GM12878 (cell line): Measurements from ENCODE around the gene FRMD3. TPM values are rescaled to one million over a fixed set of nuclear protein-coding genes. Genes with fewer than 3 reads are reported as not detected.

Experiments
- ATAC-seq: fragments of 200-7000 bp; cut with Tn5 transposase; 3 replicates; pipeline ENCODE4 v1.9.1; 2020; ENCODE audit warnings: mild to moderate bottlenecking, moderate library complexity
- BruUV-seq: library from RNA; stranded (reverse); fragments of 400-500 nt; replicated peaks from 2 replicates; lab custom pipeline; 2021; lab: Mats Ljungman, UMichigan
- CTCF ChIA-PET: fragments of 300-600 bp; sonication (Branson Sonifier 250); formaldehyde crosslinking; extraction: SDS; loops from one replicate; lab custom pipeline; 2021; ENCODE audit warnings: inconsistent platforms; lab: Yijun Ruan, JAX
- POLR2A ChIA-PET: fragments of 350-600 bp; formaldehyde crosslinking; extraction: SDS; loops from one replicate; lab custom pipeline; 2021; ENCODE audit warnings: inconsistent platforms; lab: Charles Lee
- RAD21 ChIA-PET: fragments of 300-600 bp; sonication (Branson Sonifier 250); formaldehyde crosslinking; loops from one replicate; lab custom pipeline; 2023; ENCODE audit warnings: antibody characterized with exemption; ENCODE audit not compliant: unreplicated experiment; lab: Charles Lee
- SMC1A ChIA-PET: fragments of 300-600 bp; sonication (Branson Sonifier 250); formaldehyde crosslinking; loops from one replicate; lab custom pipeline; 2023; ENCODE audit not compliant: unreplicated experiment, uncharacterized antibody; lab: Charles Lee
- DNase-seq: peaks from one replicate; pipeline ENCODE4 v3.0.0-alpha.2; 2011; ENCODE audit warnings: low read depth, low spot score
- FAIRE-seq: peaks from 3 replicates; lab custom pipeline; 2011; peaks lifted over from hg19 to GRCh38; lab: Jason Lieb, UNC
- H2AFZ ChIP-seq: 2 replicates; pipeline ENCODE4 v1.6.0; 2011; ENCODE audit warnings: low read depth, low read length, control low read depth; ENCODE audit not compliant: control insufficient read depth
- H3K27ac ChIP-seq: 2 replicates; pipeline ENCODE4 v1.5.1; 2011; ENCODE audit warnings: control low read depth; ENCODE audit not compliant: control insufficient read depth, insufficient read depth
- H3K27me3 ChIP-seq, 2 experiments: replicated peaks in 1 of 2; 2 replicates each; pipeline versions ENCODE4 v1.6.0 to v1.6.1; 2011; ENCODE audit warnings: low read length in 1 of 2; ENCODE audit not compliant: control insufficient read depth in 2 of 2, insufficient read depth in 2 of 2
- H3K36me3 ChIP-seq, 2 experiments: 2 replicates each; pipeline ENCODE4 v1.5.1; 2011; ENCODE audit warnings: low read length in 1 of 2; ENCODE audit not compliant: control insufficient read depth in 2 of 2, insufficient read depth in 2 of 2
- H3K4me1 ChIP-seq: 2 replicates; pipeline ENCODE4 v1.6.1; 2011; ENCODE audit warnings: mild to moderate bottlenecking, low read length, moderate library complexity, mixed read lengths; ENCODE audit not compliant: control insufficient read depth, insufficient read depth
- H3K4me2 ChIP-seq: 2 replicates; pipeline ENCODE4 v1.6.0; 2011; ENCODE audit warnings: control low read depth; ENCODE audit not compliant: control insufficient read depth, insufficient read depth
- H3K4me3 ChIP-seq: fragments of 200-600 bp; sonication (generic); 2 replicates; pipeline ENCODE4 v1.5.1; 2016
- H3K79me2 ChIP-seq: 2 replicates; pipeline ENCODE4 v1.6.0; 2011; ENCODE audit warnings: low read length; ENCODE audit not compliant: control insufficient read depth, insufficient read depth
- H3K9ac ChIP-seq: 2 replicates; pipeline ENCODE4 v1.8.0; 2011; ENCODE audit warnings: low read length, control low read depth, mixed read lengths; ENCODE audit not compliant: control insufficient read depth, insufficient read depth
- H3K9me3 ChIP-seq: replicated peaks from 3 replicates; pipeline ENCODE4 v1.5.1; 2011; ENCODE audit warnings: mild to moderate bottlenecking, low read length; ENCODE audit not compliant: control insufficient read depth, insufficient read depth
- H4K20me1 ChIP-seq: 2 replicates; pipeline ENCODE4 v1.6.0; 2011; ENCODE audit not compliant: control insufficient read depth, insufficient read depth
- BCLAF1 ChIP-seq: fragments of 450-650 bp; IDR thresholded peaks from 2 replicates; pipeline ENCODE4 v1.6.1; 2017; ENCODE audit warnings: antibody characterized with exemption, mild to moderate bottlenecking, moderate library complexity
- CHD4 ChIP-seq: fragments of 200-600 bp; sonication (generic); IDR thresholded peaks from 2 replicates; pipeline ENCODE4 v1.6.1; 2016; ENCODE audit warnings: mild to moderate bottlenecking
- CTCF ChIP-seq, 3 experiments: IDR thresholded peaks in 2 of 3; conservative IDR thresholded peaks in 1 of 3; 2 replicates each; pipeline ENCODE4 v1.5.1; 2011; ENCODE audit warnings: low read depth in 3 of 3, low read length in 3 of 3, mild to moderate bottlenecking in 3 of 3, control low read depth in 2 of 3, moderate library complexity in 2 of 3, inconsistent platforms in 1 of 3, mixed read lengths in 1 of 3; ENCODE audit not compliant: control insufficient read depth in 2 of 3, insufficient read depth in 1 of 3; ENCODE audit errors: extremely low read depth in 1 of 3
- E2F8 ChIP-seq: fragments of 450-650 bp; IDR thresholded peaks from 2 replicates; pipeline ENCODE4 v1.6.1; 2018; ENCODE audit warnings: mild to moderate bottlenecking, low read depth, moderate library complexity; ENCODE audit not compliant: partially characterized antibody
- HDAC2 ChIP-seq: fragments of 200-600 bp; sonication (generic); IDR thresholded peaks from 2 replicates; pipeline ENCODE4 v1.6.1; 2017
- MAX ChIP-seq: IDR thresholded peaks from 2 replicates; pipeline ENCODE4 v1.6.1; 2012; ENCODE audit warnings: low read depth, low read length, improper control_type of control experiment
- MXI1 ChIP-seq: fragments of 150-350 bp; IDR thresholded peaks from 2 replicates; pipeline ENCODE4 v1.6.1; 2011; ENCODE audit warnings: low read depth, mild to moderate bottlenecking, inconsistent platforms, low read length, improper control_type of control experiment
- RB1 ChIP-seq: fragments of 450-650 bp; formaldehyde crosslinking; IDR thresholded peaks from 2 replicates; pipeline ENCODE4 v1.6.1; 2017; ENCODE audit warnings: mild to moderate bottlenecking, borderline replicate concordance
- SMAD5 ChIP-seq: IDR thresholded peaks from 2 replicates; pipeline ENCODE4 v1.6.1; 2016; ENCODE audit warnings: antibody characterized with exemption, low read depth
- SMC3 ChIP-seq: IDR thresholded peaks from 2 replicates; pipeline ENCODE4 v1.6.1; 2011; ENCODE audit warnings: low read length, improper control_type of control experiment, borderline replicate concordance
- SRF ChIP-seq, 2 experiments: IDR thresholded peaks; 2 replicates each; pipeline ENCODE4 v1.6.1; 2011; ENCODE audit warnings: low read depth in 2 of 2, low read length in 2 of 2, mild to moderate bottlenecking in 1 of 2, moderate library complexity in 1 of 2
- YBX1 ChIP-seq: fragments of 450-650 bp; IDR thresholded peaks from 2 replicates; pipeline ENCODE4 v1.6.1; 2016; ENCODE audit warnings: antibody characterized with exemption
- ZBTB11 ChIP-seq: fragments of 450-650 bp; formaldehyde crosslinking; IDR thresholded peaks from 2 replicates; pipeline ENCODE4 v1.5.0; 2022; ENCODE audit warnings: mild to moderate bottlenecking, missing genetic modification characterization
- WGBS: methylation state at CpG from one replicate; pipeline ENCODE4 v1.1.6; 2016; ENCODE audit warnings: low lambda C conversion rate; ENCODE audit not compliant: insufficient replicate concordance, insufficient coverage; ENCODE audit errors: missing lambda C conversion rate; 5-methylcytosine and 5-hydroxymethylcytosine counted together
- in situ Hi-C: fragments of 300-500 bp; cut with MboI; formaldehyde crosslinking; loops from 9 replicates; pipeline ENCODE4 v1.14.3; 2018; ENCODE audit warnings: mixed read lengths
- intact Hi-C: fragments of 100-400 bp; cut with micrococcal nuclease; formaldehyde crosslinking; loops from one replicate; pipeline ENCODE4 v1.14.2; 2022; ENCODE audit not compliant: unreplicated experiment
- polyA plus RNA-seq, 11 experiments: library from polyadenylated mRNA; depleted of rRNA in 4 of 11; unstranded in 6 of 11; stranded (reverse) in 5 of 11; fragments of >200 nt; fragmentation: Nextera tagmentation in 4 of 11; fragmentation: Illumina TruSeq in 1 of 11; extraction: Ambion mirVana in 4 of 11; extraction: Trizol in 1 of 11; gene quantifications; 1 replicate in 1 of 11; 2 replicates in 10 of 11; pipeline versions ENCODE4 v1.2.1 to v1.2.3, GENCODE V29; 2011 to 2016; ENCODE audit warnings: inconsistent platforms in 2 of 11, missing spikeins in 2 of 11, low read depth in 1 of 11
- total RNA-seq, 4 experiments: library from RNA; depleted of rRNA in 3 of 4; stranded (reverse); fragments of >200 nt in 3 of 4; fragmentation: Illumina TruSeq in 1 of 4; extraction: Trizol in 1 of 4; gene quantifications; 2 replicates each; pipeline versions ENCODE4 v1.2.1 to v1.2.3, GENCODE V29; 2013 to 2021

The FRMD3 gene
- total and polyA plus RNA-seq, 10 of the 15 experiments (the other 5 are each of a cell fraction or from before 2014, with no cell fraction given) = 0.04 to 0.68 (median 0.21) TPM; not detected in 1

- Histone ChIP-seq H3K4me2 (no peak overlapping the region), H3K4me1 (no peaks in the 10 kb centered on the region), H3K79me2 (no peaks in the 10 kb centered on the region), H3K9me3 (no peaks in the 10 kb centered on the region), H3K36me3 (no peaks in the 10 kb centered on the region), H3K4me3 (no peak overlapping the region), H4K20me1 (no peaks in the 10 kb centered on the region), H3K9ac (no peak overlapping the region), H2AFZ (no peak overlapping the region), H3K27ac (no peak overlapping the region), H3K27me3 (no peaks in the 10 kb centered on the region)
- WGBS = 10% methylated on average over 2 of the region's 2 CpGs
- ATAC-seq = no peak
- intact Hi-C loops = no loop called here
- ChIA-PET RAD21 (no interaction called here), CTCF (no interaction called here), SMC1A (no interaction called here), POLR2A (no interaction called here)
- no peak for DNase-seq
- in situ Hi-C loops = no loop called here
- no peak for FAIRE-seq
- no TSS peak for BruUV-seq
- TF ChIP-seq SRF (IDR thresholded peaks at IDR 0.05; ENCODE audit: low read depth in 2 of 2, low read length in 2 of 2) (no peak), YBX1 (no peak), E2F8 (no peak), HDAC2 (no peak), SMAD5 (no peak), CHD4 (no peak), MXI1 (no peak), MAX (no peak), SMC3 (no peak), CTCF (IDR thresholded peaks at IDR 0.05 in 2 of 3, conservative IDR thresholded peaks at IDR 0.05 in 1 of 3; ENCODE audit: control insufficient read depth in 2 of 3, extremely low read depth in 1 of 3, insufficient read depth in 1 of 3, low read depth in 3 of 3, low read length in 3 of 3) (no peak), RB1 (no peak), BCLAF1 (no peak), ZBTB11 (CRISPR knock-in tag) (no peak)
Observed at GRCh38 chr9:83294816-83295215, 243.4 kb downstream of the FRMD3 start.
